A549 (cell line): ENCODE data around the gene CDH5.

Experiments
- CBX8 ChIP-seq: fragments of 200-600 bp; sonication (generic); IDR thresholded peaks from 2 replicates; pipeline ENCODE4 v1.6.1; 2016
- HOXA7 ChIP-seq: fragments of 250-450 bp; sonication (Bioruptor Pico); IDR thresholded peaks from 2 replicates; pipeline ENCODE4 v1.5.0; 2020; ENCODE audit warnings: mild to moderate bottlenecking, moderate library complexity
- POLR2A ChIP-seq: IDR thresholded peaks from 2 replicates; pipeline ENCODE4 v1.6.1; 2012; ENCODE audit warnings: mild to moderate bottlenecking, low read length
- RAD21 ChIP-seq, 2 experiments: fragments of >200 bp in 1 of 2; sonication (Bioruptor Twin) in 1 of 2; formaldehyde crosslinking in 1 of 2; IDR thresholded peaks in 1 of 2; conservative IDR thresholded peaks in 1 of 2; 2 replicates in 1 of 2; 3 replicates in 1 of 2; pipeline ENCODE4 v1.6.1; 2012 to 2018; ENCODE audit warnings: inconsistent platforms in 1 of 2
- SMC3 ChIP-seq: fragments of >200 bp; sonication (Bioruptor Twin); formaldehyde crosslinking; IDR thresholded peaks from 3 replicates; pipeline ENCODE4 v1.6.1; 2018; ENCODE audit warnings: inconsistent platforms
- TF ChIP-seq, protein P1 (sequence below): fragments of >200 bp; sonication (Bioruptor Twin); formaldehyde crosslinking; IDR thresholded peaks from 3 replicates; pipeline ENCODE4 v1.5.1; 2016
- TF ChIP-seq, protein P2 (sequence below): fragments of >200 bp; sonication (Bioruptor Twin); formaldehyde crosslinking; IDR thresholded peaks from 3 replicates; pipeline ENCODE4 v1.6.1; 2016
- TF ChIP-seq, protein P3 (sequence below): fragments of >200 bp; sonication (Bioruptor Twin); formaldehyde crosslinking; IDR thresholded peaks from 2 replicates; pipeline ENCODE4 v1.6.1; 2016

DNA sequence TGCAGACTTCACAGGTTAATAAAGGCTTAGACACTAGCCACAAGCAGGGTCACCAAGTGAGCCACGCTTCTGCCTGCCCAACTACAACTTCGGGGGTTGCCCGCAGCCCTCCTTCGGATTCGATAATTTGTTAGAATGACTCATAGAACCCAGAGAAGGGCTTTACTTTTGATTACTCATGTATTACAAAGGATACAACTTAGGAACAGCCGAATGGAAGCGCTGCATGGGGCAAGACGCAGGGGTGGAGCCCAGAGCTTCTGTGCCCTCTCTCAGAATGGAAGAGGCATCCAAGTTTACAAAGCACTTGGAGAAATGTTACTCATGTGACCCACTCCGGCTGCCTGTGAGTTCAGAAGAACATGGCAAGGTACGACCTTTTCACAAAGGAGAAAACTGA is 7.5 kb upstream of the CDH5 start:
- TF ChIP-seq, protein P1, sequence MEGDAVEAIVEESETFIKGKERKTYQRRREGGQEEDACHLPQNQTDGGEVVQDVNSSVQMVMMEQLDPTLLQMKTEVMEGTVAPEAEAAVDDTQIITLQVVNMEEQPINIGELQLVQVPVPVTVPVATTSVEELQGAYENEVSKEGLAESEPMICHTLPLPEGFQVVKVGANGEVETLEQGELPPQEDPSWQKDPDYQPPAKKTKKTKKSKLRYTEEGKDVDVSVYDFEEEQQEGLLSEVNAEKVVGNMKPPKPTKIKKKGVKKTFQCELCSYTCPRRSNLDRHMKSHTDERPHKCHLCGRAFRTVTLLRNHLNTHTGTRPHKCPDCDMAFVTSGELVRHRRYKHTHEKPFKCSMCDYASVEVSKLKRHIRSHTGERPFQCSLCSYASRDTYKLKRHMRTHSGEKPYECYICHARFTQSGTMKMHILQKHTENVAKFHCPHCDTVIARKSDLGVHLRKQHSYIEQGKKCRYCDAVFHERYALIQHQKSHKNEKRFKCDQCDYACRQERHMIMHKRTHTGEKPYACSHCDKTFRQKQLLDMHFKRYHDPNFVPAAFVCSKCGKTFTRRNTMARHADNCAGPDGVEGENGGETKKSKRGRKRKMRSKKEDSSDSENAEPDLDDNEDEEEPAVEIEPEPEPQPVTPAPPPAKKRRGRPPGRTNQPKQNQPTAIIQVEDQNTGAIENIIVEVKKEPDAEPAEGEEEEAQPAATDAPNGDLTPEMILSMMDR: no peak
- TF ChIP-seq, protein P2, sequence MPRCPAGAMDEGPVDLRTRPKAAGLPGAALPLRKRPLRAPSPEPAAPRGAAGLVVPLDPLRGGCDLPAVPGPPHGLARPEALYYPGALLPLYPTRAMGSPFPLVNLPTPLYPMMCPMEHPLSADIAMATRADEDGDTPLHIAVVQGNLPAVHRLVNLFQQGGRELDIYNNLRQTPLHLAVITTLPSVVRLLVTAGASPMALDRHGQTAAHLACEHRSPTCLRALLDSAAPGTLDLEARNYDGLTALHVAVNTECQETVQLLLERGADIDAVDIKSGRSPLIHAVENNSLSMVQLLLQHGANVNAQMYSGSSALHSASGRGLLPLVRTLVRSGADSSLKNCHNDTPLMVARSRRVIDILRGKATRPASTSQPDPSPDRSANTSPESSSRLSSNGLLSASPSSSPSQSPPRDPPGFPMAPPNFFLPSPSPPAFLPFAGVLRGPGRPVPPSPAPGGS: no peak
- TF ChIP-seq POLR2A (no peak), HOXA7 (CRISPR knock-in tag) (no peak), SMC3 (no peak), RAD21 (conservative IDR thresholded peaks at IDR 0.05 in 1 of 2, IDR thresholded peaks at IDR 0.05 in 1 of 2) (no peak), CBX8 (no peak)
- TF ChIP-seq, protein P3, sequence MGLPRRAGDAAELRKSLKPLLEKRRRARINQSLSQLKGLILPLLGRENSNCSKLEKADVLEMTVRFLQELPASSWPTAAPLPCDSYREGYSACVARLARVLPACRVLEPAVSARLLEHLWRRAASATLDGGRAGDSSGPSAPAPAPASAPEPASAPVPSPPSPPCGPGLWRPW: no peak
